ENCODE results near the gene ARHGEF9.
"Not testable (repeated sequence)": the region's sequence is repeated elsewhere in the genome, so short reads cannot be mapped to it uniquely, and the experiment has no call there.

Gene ARHGEF9

DNA sequence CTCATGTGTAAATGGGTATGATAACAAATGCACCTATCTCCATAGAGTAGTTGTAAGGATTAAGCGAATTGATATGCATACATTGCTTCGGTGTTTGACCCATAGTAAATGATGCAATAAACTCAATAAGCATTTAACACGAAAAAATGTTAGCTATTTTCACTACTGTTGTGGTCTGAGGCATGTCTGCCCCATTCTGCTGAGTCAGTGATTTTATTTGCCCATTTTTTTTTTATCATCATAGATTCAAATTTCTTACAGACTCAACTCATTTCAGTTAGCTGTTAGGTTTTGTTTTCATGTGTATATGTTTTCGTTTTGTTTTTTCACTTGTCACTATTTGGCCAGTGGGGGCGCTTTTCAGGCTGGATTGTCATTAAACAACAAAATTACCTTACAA lies 27.8 kb upstream of the ARHGEF9 start:
- Histone ChIP-seq H3K9ac (ENCODE audit: low read length) (no peak overlapping the region), H3K27me3 (ENCODE audit: low read depth, low read length) (no peaks in the 10 kb centered on the region), H2AFZ (ENCODE audit: low read depth, low read length) (no peak overlapping the region), H3K27ac (ENCODE audit: low read length) (no peak overlapping the region), H3K79me2 (ENCODE audit: low read length) (no peaks in the 10 kb centered on the region), H3K4me2 (ENCODE audit: low read length) (no peak overlapping the region), H3K4me3 (ENCODE audit: low read length) (no peak overlapping the region), H3K36me3 (replicated peaks; ENCODE audit: low read depth, low read length) (no peaks in the 10 kb centered on the region), H3K9me3 (ENCODE audit: insufficient read depth, low read length) (no peaks in the 10 kb centered on the region), H3K4me1 (ENCODE audit: low read length) (no peaks in the 10 kb centered on the region), H4K20me1 (ENCODE audit: insufficient read depth, low read length) (no peaks in the 10 kb centered on the region)
- no peak for TF ChIP-seq EZH2phosphoT487 (IDR thresholded peaks at IDR 0.05; ENCODE audit: low read depth)
- TF ChIP-seq, protein P1, sequence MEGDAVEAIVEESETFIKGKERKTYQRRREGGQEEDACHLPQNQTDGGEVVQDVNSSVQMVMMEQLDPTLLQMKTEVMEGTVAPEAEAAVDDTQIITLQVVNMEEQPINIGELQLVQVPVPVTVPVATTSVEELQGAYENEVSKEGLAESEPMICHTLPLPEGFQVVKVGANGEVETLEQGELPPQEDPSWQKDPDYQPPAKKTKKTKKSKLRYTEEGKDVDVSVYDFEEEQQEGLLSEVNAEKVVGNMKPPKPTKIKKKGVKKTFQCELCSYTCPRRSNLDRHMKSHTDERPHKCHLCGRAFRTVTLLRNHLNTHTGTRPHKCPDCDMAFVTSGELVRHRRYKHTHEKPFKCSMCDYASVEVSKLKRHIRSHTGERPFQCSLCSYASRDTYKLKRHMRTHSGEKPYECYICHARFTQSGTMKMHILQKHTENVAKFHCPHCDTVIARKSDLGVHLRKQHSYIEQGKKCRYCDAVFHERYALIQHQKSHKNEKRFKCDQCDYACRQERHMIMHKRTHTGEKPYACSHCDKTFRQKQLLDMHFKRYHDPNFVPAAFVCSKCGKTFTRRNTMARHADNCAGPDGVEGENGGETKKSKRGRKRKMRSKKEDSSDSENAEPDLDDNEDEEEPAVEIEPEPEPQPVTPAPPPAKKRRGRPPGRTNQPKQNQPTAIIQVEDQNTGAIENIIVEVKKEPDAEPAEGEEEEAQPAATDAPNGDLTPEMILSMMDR (IDR thresholded peaks at IDR 0.05; ENCODE audit: low read depth, low read length): no peak

DNA sequence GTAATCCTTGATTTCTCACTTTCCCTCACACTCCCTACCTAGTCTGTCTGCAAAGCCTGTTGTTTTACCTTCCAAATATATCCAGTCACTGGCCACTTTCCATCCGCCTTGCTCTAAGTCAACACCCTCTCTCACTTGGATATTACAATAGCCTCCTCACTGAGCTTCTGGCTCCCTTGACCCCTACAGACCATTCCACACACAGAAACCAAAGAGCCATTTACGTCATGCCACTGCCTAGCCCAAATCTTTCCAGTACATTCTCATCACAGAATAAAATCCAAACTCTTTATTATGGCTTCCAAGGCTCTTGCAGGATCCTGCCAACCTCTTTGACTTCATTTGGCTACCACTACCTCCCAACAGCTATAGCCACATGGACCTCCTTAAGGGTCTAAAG lies 25.7 kb upstream of the ARHGEF9 start:
- H3K4me2 ChIP-seq (ENCODE audit: low read length): no peak overlapping the region

DNA sequence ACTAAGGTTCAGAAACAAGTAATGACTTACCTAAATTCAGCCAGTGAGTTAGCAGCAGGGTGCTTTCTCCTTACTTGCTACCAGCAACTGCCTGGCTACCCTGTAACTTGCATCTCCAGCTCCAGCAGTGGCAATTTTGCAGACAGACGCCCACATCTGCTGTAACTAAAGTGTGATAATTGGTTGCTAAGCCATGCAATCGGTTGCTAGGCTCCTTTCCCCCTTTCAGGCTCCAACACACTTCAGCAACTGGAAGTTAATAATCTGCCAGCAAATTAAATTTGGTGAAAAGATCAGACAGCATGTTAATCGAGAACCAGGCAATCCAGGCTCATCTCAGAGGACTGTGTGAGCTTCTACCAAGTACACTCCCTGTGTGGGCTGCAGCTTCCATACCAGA lies 24.2 kb upstream of the ARHGEF9 start:
- no peaks in the 10 kb centered on the region for H3K4me1 ChIP-seq (ENCODE audit: low read length)
- no peak overlapping the region for H2AFZ ChIP-seq (ENCODE audit: low read depth, low read length)
- no peaks in the 10 kb centered on the region for H3K9me3 ChIP-seq (ENCODE audit: insufficient read depth, low read length)
- H3K27ac ChIP-seq (ENCODE audit: low read length): no peak overlapping the region
- H3K36me3 ChIP-seq (replicated peaks; ENCODE audit: low read depth, low read length): no peaks in the 10 kb centered on the region
- no peak overlapping the region for H3K4me2 ChIP-seq (ENCODE audit: low read length)
- no peaks in the 10 kb centered on the region for H4K20me1 ChIP-seq (ENCODE audit: insufficient read depth, low read length)
- H3K27me3 ChIP-seq (ENCODE audit: low read depth, low read length): no peaks in the 10 kb centered on the region
- TF ChIP-seq EZH2phosphoT487 (IDR thresholded peaks at IDR 0.05; ENCODE audit: low read depth): no peak
- TF ChIP-seq, protein P1 (IDR thresholded peaks at IDR 0.05; ENCODE audit: low read depth, low read length): no peak
- H3K79me2 ChIP-seq (ENCODE audit: low read length): no peaks in the 10 kb centered on the region
- H3K9ac ChIP-seq (ENCODE audit: low read length): no peak overlapping the region
- no peak overlapping the region for H3K4me3 ChIP-seq (ENCODE audit: low read length)

More for the DNA sequence above, 25.7 kb upstream of the ARHGEF9 start:
- Histone ChIP-seq H3K9me3 (ENCODE audit: insufficient read depth, low read length) (no peaks in the 10 kb centered on the region), H2AFZ (ENCODE audit: low read depth, low read length) (no peak overlapping the region), H3K4me1 (ENCODE audit: low read length) (no peaks in the 10 kb centered on the region), H3K36me3 (replicated peaks; ENCODE audit: low read depth, low read length) (no peaks in the 10 kb centered on the region), H3K4me3 (ENCODE audit: low read length) (no peak overlapping the region), H3K9ac (ENCODE audit: low read length) (no peak overlapping the region), H4K20me1 (ENCODE audit: insufficient read depth, low read length) (no peaks in the 10 kb centered on the region), H3K27ac (ENCODE audit: low read length) (no peak overlapping the region), H3K79me2 (ENCODE audit: low read length) (no peaks in the 10 kb centered on the region), H3K27me3 (ENCODE audit: low read depth, low read length) (no peaks in the 10 kb centered on the region)
- TF ChIP-seq EZH2phosphoT487 (IDR thresholded peaks at IDR 0.05; ENCODE audit: low read depth): no peak
- TF ChIP-seq, protein P1 (IDR thresholded peaks at IDR 0.05; ENCODE audit: low read depth, low read length): no peak

DNA sequence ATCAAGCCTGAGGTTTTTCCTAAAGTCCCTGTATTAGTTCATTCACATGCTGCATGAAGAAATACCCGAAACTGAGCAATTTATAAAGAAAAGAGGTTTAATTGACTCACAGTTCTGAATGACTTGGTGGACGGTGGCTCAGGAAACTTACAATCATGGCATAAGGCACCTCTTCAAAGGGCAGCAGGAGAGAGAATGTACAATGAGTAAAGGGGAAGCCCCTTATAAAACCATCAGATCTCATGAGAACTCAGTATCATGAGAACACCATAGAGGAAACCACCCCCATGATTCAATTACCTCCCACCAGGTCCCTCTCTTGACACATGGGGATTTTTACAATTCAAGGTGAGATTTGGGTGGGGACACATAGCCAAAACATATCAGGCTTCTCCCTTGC lies 10.4 kb upstream of the ARHGEF9 start:
- H3K27ac ChIP-seq (ENCODE audit: low read length); H3K4me2 ChIP-seq (ENCODE audit: low read length); H3K9me3 ChIP-seq (ENCODE audit: insufficient read depth, low read length); H3K36me3 ChIP-seq (replicated peaks; ENCODE audit: low read depth, low read length); H3K27me3 ChIP-seq (ENCODE audit: low read depth, low read length); H3K4me1 ChIP-seq (ENCODE audit: low read length); H4K20me1 ChIP-seq (ENCODE audit: insufficient read depth, low read length); H3K79me2 ChIP-seq (ENCODE audit: low read length); H3K9ac ChIP-seq (ENCODE audit: low read length); H2AFZ ChIP-seq (ENCODE audit: low read depth, low read length); H3K4me3 ChIP-seq (ENCODE audit: low read length): not testable (repeated sequence)

DNA sequence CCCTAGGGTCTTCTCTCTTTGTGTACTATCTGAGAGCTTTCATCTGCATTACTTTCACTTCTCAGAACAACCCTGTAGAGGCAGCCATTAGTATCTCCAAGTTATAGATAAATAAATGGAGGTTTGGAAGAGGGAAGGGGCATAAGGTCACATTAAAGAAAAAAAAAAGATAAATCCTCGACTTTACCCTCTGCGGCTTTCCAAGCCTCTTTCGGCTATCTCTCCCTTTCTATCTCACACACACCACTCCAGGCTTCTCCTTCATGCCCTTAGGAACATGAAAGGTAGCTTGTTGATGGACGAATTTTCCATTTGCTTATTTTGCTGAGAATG lies 660 bp upstream of the ARHGEF9 start:
- Histone ChIP-seq H3K36me3 (replicated peaks; ENCODE audit: low read depth, low read length) (no peaks in the 10 kb centered on the region), H3K9ac (ENCODE audit: low read length) (no peak overlapping the region), H3K27ac (ENCODE audit: low read length) (no peak overlapping the region), H3K4me1 (ENCODE audit: low read length) (no peaks in the 10 kb centered on the region), H2AFZ (ENCODE audit: low read depth, low read length) (no peak overlapping the region), H4K20me1 (ENCODE audit: insufficient read depth, low read length) (no peaks in the 10 kb centered on the region), H3K4me3 (ENCODE audit: low read length) (no peak overlapping the region), H3K79me2 (ENCODE audit: low read length) (no peaks in the 10 kb centered on the region), H3K4me2 (ENCODE audit: low read length) (no peak overlapping the region), H3K27me3 (ENCODE audit: low read depth, low read length) (no peaks in the 10 kb centered on the region), H3K9me3 (ENCODE audit: insufficient read depth, low read length) (no peaks in the 10 kb centered on the region)
- TF ChIP-seq, protein P1 (IDR thresholded peaks at IDR 0.05; ENCODE audit: low read depth, low read length): no peak
- TF ChIP-seq EZH2phosphoT487 (IDR thresholded peaks at IDR 0.05; ENCODE audit: low read depth): no peak
